Fibroblast of lung (primary cell): ENCODE data around the gene C3orf20.

Experiments
- EZH2 ChIP-seq: IDR thresholded peaks from 2 replicates; pipeline ENCODE4 v1.5.1; 2012; ENCODE audit warnings: low read length, control low read depth, mild to moderate bottlenecking; ENCODE audit errors: missing control alignments
- TF ChIP-seq, protein P1 (sequence below), 2 donors: IDR thresholded peaks in 1 of 2; conservative IDR thresholded peaks in 1 of 2; 1 replicate in 1 of 2; 2 replicates in 1 of 2; pipeline ENCODE4 v1.5.1; 2011 to 2012; ENCODE audit warnings: low read length in 2 of 2, control low read depth in 1 of 2, inconsistent platforms in 1 of 2, low read depth in 1 of 2, mild to moderate bottlenecking in 1 of 2

DNA sequence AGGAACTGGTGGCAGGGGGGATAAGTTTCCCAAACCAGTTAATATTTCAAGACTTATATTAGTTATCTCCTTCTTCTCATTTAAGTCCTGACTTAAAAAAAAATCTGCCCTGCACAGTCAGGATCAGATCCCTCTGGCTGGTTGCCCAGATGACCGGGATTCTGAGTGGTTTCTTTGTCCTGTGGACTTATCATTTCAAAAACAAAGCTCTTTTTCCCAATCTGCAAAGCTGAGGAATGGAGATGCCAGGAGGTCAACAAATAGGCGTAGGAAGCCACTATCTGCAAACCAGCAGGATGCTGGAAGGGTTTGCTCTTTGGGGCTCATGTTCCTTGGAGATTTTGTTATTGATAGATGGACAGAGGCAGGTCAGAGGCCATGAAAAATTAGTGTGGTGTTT, 5.8 kb downstream of the C3orf20 start:
- TF ChIP-seq EZH2 = no peak
- TF ChIP-seq, protein P1, sequence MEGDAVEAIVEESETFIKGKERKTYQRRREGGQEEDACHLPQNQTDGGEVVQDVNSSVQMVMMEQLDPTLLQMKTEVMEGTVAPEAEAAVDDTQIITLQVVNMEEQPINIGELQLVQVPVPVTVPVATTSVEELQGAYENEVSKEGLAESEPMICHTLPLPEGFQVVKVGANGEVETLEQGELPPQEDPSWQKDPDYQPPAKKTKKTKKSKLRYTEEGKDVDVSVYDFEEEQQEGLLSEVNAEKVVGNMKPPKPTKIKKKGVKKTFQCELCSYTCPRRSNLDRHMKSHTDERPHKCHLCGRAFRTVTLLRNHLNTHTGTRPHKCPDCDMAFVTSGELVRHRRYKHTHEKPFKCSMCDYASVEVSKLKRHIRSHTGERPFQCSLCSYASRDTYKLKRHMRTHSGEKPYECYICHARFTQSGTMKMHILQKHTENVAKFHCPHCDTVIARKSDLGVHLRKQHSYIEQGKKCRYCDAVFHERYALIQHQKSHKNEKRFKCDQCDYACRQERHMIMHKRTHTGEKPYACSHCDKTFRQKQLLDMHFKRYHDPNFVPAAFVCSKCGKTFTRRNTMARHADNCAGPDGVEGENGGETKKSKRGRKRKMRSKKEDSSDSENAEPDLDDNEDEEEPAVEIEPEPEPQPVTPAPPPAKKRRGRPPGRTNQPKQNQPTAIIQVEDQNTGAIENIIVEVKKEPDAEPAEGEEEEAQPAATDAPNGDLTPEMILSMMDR (conservative IDR thresholded peaks at IDR 0.05 in 1 of 2, IDR thresholded peaks at IDR 0.05 in 1 of 2; ENCODE audit: low read depth in 1 of 2, low read length in 2 of 2) = no peak
